GM23338 (cell line): ENCODE data around the gene ELFN2. TPM values are rescaled to one million over a fixed set of nuclear protein-coding genes. Genes with fewer than 3 reads are reported as not detected.

Experiments
- ATAC-seq: fragments of 200-7000 bp; cut with Tn5 transposase; 3 replicates; pipeline ENCODE4 v1.9.1; 2020
- DNase-seq: peaks from one replicate; pipeline ENCODE4 v3.0.0-alpha.2; 2015; ENCODE audit warnings: low spot score
- H2AFZ ChIP-seq: fragments of 200-600 bp; sonication (generic); 2 replicates; pipeline ENCODE4 v1.8.0; 2016; ENCODE audit warnings: antibody characterized with exemption, mild to moderate bottlenecking, moderate library complexity
- H3F3A ChIP-seq: fragments of 200-600 bp; sonication (generic); replicated peaks from 2 replicates; pipeline ENCODE4 v1.8.0; 2017; ENCODE audit warnings: antibody characterized with exemption, mixed run types, low read depth
- H3K27ac ChIP-seq: fragments of 200-600 bp; sonication (generic); 2 replicates; pipeline ENCODE4 v1.6.1; 2016; ENCODE audit warnings: low read depth
- H3K27me3 ChIP-seq: fragments of 200-600 bp; sonication (generic); 2 replicates; pipeline ENCODE4 v1.8.0; 2016; ENCODE audit warnings: mild to moderate bottlenecking, mixed run types, moderate library complexity; ENCODE audit not compliant: insufficient read depth
- H3K36me3 ChIP-seq: fragments of 200-600 bp; sonication (generic); 2 replicates; pipeline ENCODE4 v1.8.0; 2016; ENCODE audit warnings: mild to moderate bottlenecking; ENCODE audit not compliant: insufficient read depth
- H3K4me1 ChIP-seq: fragments of 200-600 bp; sonication (generic); 2 replicates; pipeline ENCODE4 v1.8.0; 2016; ENCODE audit warnings: mild to moderate bottlenecking, moderate library complexity; ENCODE audit not compliant: insufficient read depth
- H3K4me2 ChIP-seq: fragments of 200-600 bp; sonication (generic); 2 replicates; pipeline ENCODE4 v1.7.1; 2017; ENCODE audit warnings: mixed run types
- H3K4me3 ChIP-seq: fragments of 200-600 bp; sonication (generic); 2 replicates; pipeline ENCODE4 v1.6.1; 2016; ENCODE audit warnings: mixed run types
- H3K79me2 ChIP-seq: fragments of 200-600 bp; sonication (generic); replicated peaks from 2 replicates; pipeline ENCODE4 v1.8.0; 2017; ENCODE audit warnings: mild to moderate bottlenecking; ENCODE audit not compliant: insufficient read depth
- H3K9me2 ChIP-seq: fragments of 200-600 bp; sonication (generic); 2 replicates; pipeline ENCODE4 v1.8.0; 2017; ENCODE audit not compliant: insufficient read depth
- H4K20me1 ChIP-seq: fragments of 200-600 bp; sonication (generic); replicated peaks from 2 replicates; pipeline ENCODE4 v1.8.0; 2017; ENCODE audit warnings: mild to moderate bottlenecking; ENCODE audit not compliant: insufficient read depth
- H3K27ac Mint-ChIP-seq: 2 replicates; pipeline ENCODE4 v1.8.0; 2020; ENCODE audit warnings: inconsistent platforms, mild to moderate bottlenecking, moderate library complexity, mixed read lengths
- H3K27me3 Mint-ChIP-seq: 3 replicates; pipeline ENCODE4 v1.8.0; 2022; ENCODE audit warnings: low read depth, mild to moderate bottlenecking, moderate library complexity, mixed read lengths, inconsistent platforms; ENCODE audit not compliant: insufficient read depth, poor library complexity
- H3K36me3 Mint-ChIP-seq: 3 replicates; pipeline ENCODE4 v1.8.0; 2021; ENCODE audit warnings: low read depth, mild to moderate bottlenecking, inconsistent platforms, moderate library complexity, mixed read lengths
- H3K4me1 Mint-ChIP-seq: 3 replicates; pipeline ENCODE4 v1.8.0; 2020; ENCODE audit warnings: mild to moderate bottlenecking, inconsistent platforms, mixed read lengths
- H3K4me3 Mint-ChIP-seq: 3 replicates; pipeline ENCODE4 v1.8.0; 2021; ENCODE audit warnings: moderate library complexity, mild to moderate bottlenecking, inconsistent platforms, mixed read lengths
- H3K9me3 Mint-ChIP-seq: 3 replicates; pipeline ENCODE4 v1.8.0; 2020; ENCODE audit warnings: moderate library complexity, mild to moderate bottlenecking, inconsistent platforms, mixed read lengths
- CREB1 ChIP-seq: fragments of 250-450 bp; sonication (Bioruptor Pico); IDR thresholded peaks from 2 replicates; pipeline ENCODE4 v1.5.0; 2020; ENCODE audit warnings: low read depth, mild to moderate bottlenecking, moderate library complexity
- CTCF ChIP-seq, 2 experiments: fragments of 200-600 bp in 1 of 2; sonication (generic) in 1 of 2; conservative IDR thresholded peaks; 2 replicates each; pipeline versions ENCODE4 v1.5.1 to v1.6.1; 2016 to 2017; ENCODE audit warnings: antibody characterized with exemption in 2 of 2, low read depth in 2 of 2, mild to moderate bottlenecking in 2 of 2, moderate library complexity in 1 of 2
- ETS1 ChIP-seq: IDR thresholded peaks from 2 replicates; pipeline ENCODE4 v1.6.1; 2016; ENCODE audit warnings: antibody characterized with exemption
- EZH2 ChIP-seq: fragments of 200-600 bp; sonication (generic); IDR thresholded peaks from one replicate; pipeline ENCODE4 v1.8.0; 2017; ENCODE audit warnings: antibody characterized with exemption, mild to moderate bottlenecking, low read depth; ENCODE audit not compliant: unreplicated experiment
- EZH2phosphoT487 ChIP-seq: fragments of 200-600 bp; sonication (generic); IDR thresholded peaks from one replicate; pipeline ENCODE4 v1.8.1; 2018; ENCODE audit warnings: antibody characterized with exemption; ENCODE audit not compliant: unreplicated experiment
- JUNB ChIP-seq: IDR thresholded peaks from one replicate; pipeline ENCODE4 v1.6.1; 2016; ENCODE audit warnings: antibody characterized with exemption; ENCODE audit not compliant: unreplicated experiment
- NANOG ChIP-seq: IDR thresholded peaks from 2 replicates; pipeline ENCODE4 v1.6.1; 2016; ENCODE audit warnings: antibody characterized with exemption, borderline replicate concordance
- STAT1 ChIP-seq: IDR thresholded peaks from one replicate; pipeline ENCODE4 v1.6.1; 2016; ENCODE audit warnings: antibody characterized with exemption; ENCODE audit not compliant: unreplicated experiment
- ZNF114 ChIP-seq: fragments of 250-450 bp; sonication (Bioruptor Pico); IDR thresholded peaks from 2 replicates; pipeline ENCODE4 v1.5.0; 2020; ENCODE audit warnings: mild to moderate bottlenecking, moderate library complexity
- ZNF331 ChIP-seq: fragments of 250-450 bp; sonication (Bioruptor Pico); IDR thresholded peaks from 2 replicates; pipeline ENCODE4 v1.5.0; 2020; ENCODE audit warnings: low read depth, mild to moderate bottlenecking, moderate library complexity
- polyA plus RNA-seq: library from polyadenylated mRNA; unstranded; fragments of >200 nt; fragmentation: Nextera tagmentation; extraction: Ambion mirVana; gene quantifications from 2 replicates; pipeline ENCODE4 v1.2.1, GENCODE V29; 2016
- total RNA-seq: library from RNA; depleted of rRNA; stranded (reverse); fragments of >200 nt; shearing (Covaris generic); gene quantifications from 2 replicates; pipeline ENCODE4 v1.2.3, GENCODE V29; 2014

ELFN2 gene
- total and polyA plus RNA-seq, 2 experiments from 2014 or later: 0.18 to 0.35 TPM

GRCh38 chr22:37357446-37358075 is 69.7 kb downstream of the ELFN2 start:
- no peak overlapping the region for H3K27ac Mint-ChIP-seq
- H3K4me3 Mint-ChIP-seq: no peak overlapping the region
- peaks cover 7% of the 10 kb centered on the region for H3K4me1 Mint-ChIP-seq
- Histone ChIP-seq H3K4me3 (no peak overlapping the region), H4K20me1 (no peaks in the 10 kb centered on the region), H3K9me2 (no peaks in the 10 kb centered on the region), H3K79me2 (no peaks in the 10 kb centered on the region), H2AFZ (no peak overlapping the region), H3K4me1 (no peaks in the 10 kb centered on the region), H3K36me3 (no peaks in the 10 kb centered on the region), H3F3A (no peaks in the 10 kb centered on the region), H3K4me2 (no peak overlapping the region), H3K27me3 (no peaks in the 10 kb centered on the region), H3K27ac (no peak overlapping the region)
- ATAC-seq: no peak
- TF ChIP-seq EZH2 (no peak), EZH2phosphoT487 (no peak), JUNB (no peak)
- H3K36me3 Mint-ChIP-seq: no peaks in the 10 kb centered on the region
- no peaks in the 10 kb centered on the region for H3K9me3 Mint-ChIP-seq
- peaks cover 17% of the 10 kb centered on the region for H3K27me3 Mint-ChIP-seq
- no peak for DNase-seq

GRCh38 chr22:37356922-37357321 is 70.4 kb downstream of the ELFN2 start:
- Histone ChIP-seq H3K4me2 (no peak overlapping the region), H3K4me3 (no peak overlapping the region), H3K9me2 (no peaks in the 10 kb centered on the region), H3K27ac (no peak overlapping the region), H3F3A (no peaks in the 10 kb centered on the region), H2AFZ (no peak overlapping the region), H3K4me1 (no peaks in the 10 kb centered on the region), H3K79me2 (no peaks in the 10 kb centered on the region), H3K27me3 (no peaks in the 10 kb centered on the region), H3K36me3 (no peaks in the 10 kb centered on the region), H4K20me1 (no peaks in the 10 kb centered on the region)
- ATAC-seq (no peak), DNase-seq (no peak)
- H3K27me3 Mint-ChIP-seq: peaks cover 23% of the 10 kb centered on the region
- H3K27ac Mint-ChIP-seq: no peak overlapping the region
- H3K36me3 Mint-ChIP-seq: no peaks in the 10 kb centered on the region
- TF ChIP-seq EZH2: no peak
- no peak for TF ChIP-seq JUNB
- TF ChIP-seq CTCF (conservative IDR thresholded peaks at IDR 0.05; ENCODE audit: low read depth in 2 of 2): no peak
- no peak for TF ChIP-seq EZH2phosphoT487
- TF ChIP-seq STAT1: no peak
- H3K4me3 Mint-ChIP-seq: no peak overlapping the region
- no peaks in the 10 kb centered on the region for H3K9me3 Mint-ChIP-seq
- H3K4me1 Mint-ChIP-seq: peaks cover 7% of the 10 kb centered on the region

GRCh38 chr22:37355174-37355573 is 72.1 kb downstream of the ELFN2 start:
- Histone ChIP-seq H3K27ac (no peak overlapping the region), H4K20me1 (no peaks in the 10 kb centered on the region), H2AFZ (no peak overlapping the region), H3K4me3 (no peak overlapping the region), H3K36me3 (no peaks in the 10 kb centered on the region), H3K27me3 (no peaks in the 10 kb centered on the region), H3F3A (no peaks in the 10 kb centered on the region), H3K4me2 (no peak overlapping the region), H3K4me1 (no peaks in the 10 kb centered on the region), H3K79me2 (no peaks in the 10 kb centered on the region), H3K9me2 (no peaks in the 10 kb centered on the region)
- Mint-ChIP-seq H3K36me3 (no peaks in the 10 kb centered on the region), H3K27me3 (peaks cover 22% of the 10 kb centered on the region), H3K9me3 (no peaks in the 10 kb centered on the region), H3K4me1 (peaks cover 7% of the 10 kb centered on the region), H3K4me3 (no peak overlapping the region), H3K27ac (no peak overlapping the region)
- peak; percentile 40 for ATAC-seq
- no peak for DNase-seq
- no peak for TF ChIP-seq NANOG
- TF ChIP-seq CTCF (conservative IDR thresholded peaks at IDR 0.05; ENCODE audit: low read depth in 2 of 2): no peak
- no peak for TF ChIP-seq EZH2
- TF ChIP-seq STAT1: no peak
- no peak for TF ChIP-seq ETS1
- TF ChIP-seq EZH2phosphoT487: no peak
- no peak for TF ChIP-seq ZNF114 (CRISPR knock-in tag)
- no peak for TF ChIP-seq ZNF331 (CRISPR knock-in tag)
- no peak for TF ChIP-seq JUNB
- TF ChIP-seq CREB1: no peak
